Esophagus squamous epithelium (tissue), 4 donors: Measurements from ENCODE around the gene SMURF2.

ENCODE experiments used
- POLR2A ChIP-seq, 4 donors: fragments of 450-650 bp; IDR thresholded peaks; one replicate each; pipeline ENCODE4 v1.6.1; 2017; ENCODE audit warnings: antibody characterized with exemption in 4 of 4, mild to moderate bottlenecking in 4 of 4, moderate library complexity in 3 of 4
- TF ChIP-seq, protein P1 (sequence below), 6 experiments: fragments of 450-650 bp in 4 of 6; fragments of 200-600 bp in 2 of 6; sonication (generic) in 2 of 6; IDR thresholded peaks; one replicate each; pipeline ENCODE4 v1.5.1; 2016 to 2019; ENCODE audit warnings: antibody characterized with exemption in 6 of 6, mild to moderate bottlenecking in 4 of 6, moderate library complexity in 4 of 6

DNA sequence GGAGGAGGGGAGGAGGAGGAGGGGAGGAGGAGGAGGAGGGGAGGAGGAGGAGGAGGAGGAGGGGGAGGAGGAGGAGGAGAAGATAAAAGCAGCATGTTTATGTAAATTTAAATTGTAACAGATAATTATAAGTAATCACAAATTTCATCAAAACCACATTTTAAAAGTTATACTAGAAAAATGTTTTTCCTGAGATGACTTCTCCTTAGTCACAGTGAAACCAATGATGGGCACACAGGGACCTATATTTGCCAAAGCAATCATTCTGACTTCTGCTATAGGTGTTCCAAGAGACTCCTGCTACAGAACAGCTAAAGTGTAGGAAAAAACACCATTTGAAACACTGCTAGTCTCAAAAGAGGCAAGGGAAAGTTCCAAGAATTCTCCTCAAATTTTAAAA lies 88.9 kb downstream of the SMURF2 start:
- TF ChIP-seq, protein P1, sequence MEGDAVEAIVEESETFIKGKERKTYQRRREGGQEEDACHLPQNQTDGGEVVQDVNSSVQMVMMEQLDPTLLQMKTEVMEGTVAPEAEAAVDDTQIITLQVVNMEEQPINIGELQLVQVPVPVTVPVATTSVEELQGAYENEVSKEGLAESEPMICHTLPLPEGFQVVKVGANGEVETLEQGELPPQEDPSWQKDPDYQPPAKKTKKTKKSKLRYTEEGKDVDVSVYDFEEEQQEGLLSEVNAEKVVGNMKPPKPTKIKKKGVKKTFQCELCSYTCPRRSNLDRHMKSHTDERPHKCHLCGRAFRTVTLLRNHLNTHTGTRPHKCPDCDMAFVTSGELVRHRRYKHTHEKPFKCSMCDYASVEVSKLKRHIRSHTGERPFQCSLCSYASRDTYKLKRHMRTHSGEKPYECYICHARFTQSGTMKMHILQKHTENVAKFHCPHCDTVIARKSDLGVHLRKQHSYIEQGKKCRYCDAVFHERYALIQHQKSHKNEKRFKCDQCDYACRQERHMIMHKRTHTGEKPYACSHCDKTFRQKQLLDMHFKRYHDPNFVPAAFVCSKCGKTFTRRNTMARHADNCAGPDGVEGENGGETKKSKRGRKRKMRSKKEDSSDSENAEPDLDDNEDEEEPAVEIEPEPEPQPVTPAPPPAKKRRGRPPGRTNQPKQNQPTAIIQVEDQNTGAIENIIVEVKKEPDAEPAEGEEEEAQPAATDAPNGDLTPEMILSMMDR (IDR thresholded peaks at IDR 0.05) = no peak
- TF ChIP-seq POLR2A (IDR thresholded peaks at IDR 0.05) = no peak
